ENCODE measurements around the gene PAK6. TPM values are rescaled to one million over a fixed set of nuclear protein-coding genes. Genes with fewer than 3 reads are reported as not detected.

PAK6 gene
- total and polyA plus RNA-seq, 4 donors: 0.05 to 0.17 (median 0.10) TPM

GRCh38 chr15:40250304-40250656, 11.4 kb downstream of the PAK6 start:
- Histone ChIP-seq H3K36me3 (ENCODE audit: control insufficient read depth in 4 of 4, insufficient read depth in 3 of 4, low read depth in 1 of 4, low read length in 3 of 4) (no peaks in the 10 kb centered on the region), H3K9me3 (ENCODE audit: control insufficient read depth in 4 of 4, low read length in 3 of 4) (no peaks in the 10 kb centered on the region), H3K9ac (ENCODE audit: low read depth in 1 of 2, low read length in 2 of 2) (no peak overlapping the region), H3K4me3 (ENCODE audit: low read depth in 1 of 3, low read length in 3 of 3) (no peak overlapping the region), H3K27me3 (ENCODE audit: control insufficient read depth in 4 of 4, insufficient read depth in 4 of 4, low read length in 3 of 4) (peaks cover 0 to 4% (median under 1%) of the 10 kb centered on the region in 4 donors), H3K27ac (ENCODE audit: low read depth in 1 of 2, low read length in 2 of 2) (no peak overlapping the region), H3K4me1 (ENCODE audit: control insufficient read depth in 4 of 4, insufficient read depth in 4 of 4, low read length in 3 of 4) (peaks cover 9 to 13% (median 11%) of the 10 kb centered on the region in 4 donors)
- no peak for TF ChIP-seq ATF3 (IDR thresholded peaks at IDR 0.05)
- no peak for TF ChIP-seq FOXA1 (IDR thresholded peaks at IDR 0.05)
- TF ChIP-seq, protein P1, sequence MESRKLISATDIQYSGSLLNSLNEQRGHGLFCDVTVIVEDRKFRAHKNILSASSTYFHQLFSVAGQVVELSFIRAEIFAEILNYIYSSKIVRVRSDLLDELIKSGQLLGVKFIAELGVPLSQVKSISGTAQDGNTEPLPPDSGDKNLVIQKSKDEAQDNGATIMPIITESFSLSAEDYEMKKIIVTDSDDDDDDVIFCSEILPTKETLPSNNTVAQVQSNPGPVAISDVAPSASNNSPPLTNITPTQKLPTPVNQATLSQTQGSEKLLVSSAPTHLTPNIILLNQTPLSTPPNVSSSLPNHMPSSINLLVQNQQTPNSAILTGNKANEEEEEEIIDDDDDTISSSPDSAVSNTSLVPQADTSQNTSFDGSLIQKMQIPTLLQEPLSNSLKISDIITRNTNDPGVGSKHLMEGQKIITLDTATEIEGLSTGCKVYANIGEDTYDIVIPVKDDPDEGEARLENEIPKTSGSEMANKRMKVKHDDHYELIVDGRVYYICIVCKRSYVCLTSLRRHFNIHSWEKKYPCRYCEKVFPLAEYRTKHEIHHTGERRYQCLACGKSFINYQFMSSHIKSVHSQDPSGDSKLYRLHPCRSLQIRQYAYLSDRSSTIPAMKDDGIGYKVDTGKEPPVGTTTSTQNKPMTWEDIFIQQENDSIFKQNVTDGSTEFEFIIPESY (IDR thresholded peaks at IDR 0.05): no peak
- TF ChIP-seq EGR1 (IDR thresholded peaks at IDR 0.05; ENCODE audit: low read depth in 2 of 2): no peak
- TF ChIP-seq FOXA2 (IDR thresholded peaks at IDR 0.05): no peak
- TF ChIP-seq RAD21 (IDR thresholded peaks at IDR 0.05): no peak
- no peak for TF ChIP-seq JUND (IDR thresholded peaks at IDR 0.05)
- no peak for TF ChIP-seq NR2F2 (IDR thresholded peaks at IDR 0.05)
- no peak for TF ChIP-seq SP1 (IDR thresholded peaks at IDR 0.05)
- DNase-seq (ENCODE audit: low spot score): no peak
- WGBS: 94% methylated on average over 8 of the region's 8 CpGs

DNA sequence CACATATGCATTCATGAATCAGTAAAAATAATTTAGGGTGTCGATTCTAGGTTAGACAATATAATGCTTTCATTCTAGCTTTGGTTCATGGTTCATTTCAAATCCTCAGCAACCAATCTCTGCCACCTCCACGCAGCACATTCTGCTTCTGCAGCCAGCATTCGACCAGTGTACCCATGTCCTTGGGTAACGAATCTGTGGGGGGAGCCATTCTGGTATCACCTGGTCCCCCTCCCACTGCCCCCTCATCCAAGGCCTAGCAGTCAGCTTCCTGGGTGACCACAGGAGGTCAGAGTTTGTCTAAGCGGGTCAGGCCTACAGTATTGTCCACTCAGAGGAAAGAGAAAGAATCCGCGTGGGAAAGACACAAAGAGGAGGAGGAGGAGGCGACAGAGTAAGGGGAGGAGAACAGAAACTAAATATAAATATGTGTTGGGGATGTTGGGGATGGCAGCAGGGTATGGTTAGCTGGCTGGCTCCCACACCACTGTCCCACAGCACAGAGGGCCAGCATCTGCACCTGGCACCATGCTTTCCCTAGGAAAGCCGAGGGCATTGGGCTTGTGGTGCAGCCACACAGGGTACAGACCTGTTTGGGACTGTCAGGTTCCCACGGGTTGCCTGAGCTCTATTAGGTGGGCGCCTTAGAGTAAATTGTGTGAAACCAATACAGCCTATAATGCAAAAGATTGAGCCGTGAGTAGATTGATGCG, 12.1 kb downstream of the PAK6 start:
- Histone ChIP-seq H3K27ac (ENCODE audit: low read depth in 1 of 2, low read length in 2 of 2) (no peak overlapping the region), H3K4me1 (ENCODE audit: control insufficient read depth in 4 of 4, insufficient read depth in 4 of 4, low read length in 3 of 4) (peaks cover 9 to 13% (median 11%) of the 10 kb centered on the region in 4 donors), H3K4me3 (ENCODE audit: low read depth in 1 of 3, low read length in 3 of 3) (no peak overlapping the region), H3K9ac (ENCODE audit: low read depth in 1 of 2, low read length in 2 of 2) (no peak overlapping the region), H3K36me3 (ENCODE audit: control insufficient read depth in 4 of 4, insufficient read depth in 3 of 4, low read depth in 1 of 4, low read length in 3 of 4) (no peaks in the 10 kb centered on the region), H3K9me3 (ENCODE audit: control insufficient read depth in 4 of 4, low read length in 3 of 4) (no peaks in the 10 kb centered on the region), H3K27me3 (ENCODE audit: control insufficient read depth in 4 of 4, insufficient read depth in 4 of 4, low read length in 3 of 4) (peaks cover 0 to 4% (median under 1%) of the 10 kb centered on the region in 4 donors)
- TF ChIP-seq, protein P2, sequence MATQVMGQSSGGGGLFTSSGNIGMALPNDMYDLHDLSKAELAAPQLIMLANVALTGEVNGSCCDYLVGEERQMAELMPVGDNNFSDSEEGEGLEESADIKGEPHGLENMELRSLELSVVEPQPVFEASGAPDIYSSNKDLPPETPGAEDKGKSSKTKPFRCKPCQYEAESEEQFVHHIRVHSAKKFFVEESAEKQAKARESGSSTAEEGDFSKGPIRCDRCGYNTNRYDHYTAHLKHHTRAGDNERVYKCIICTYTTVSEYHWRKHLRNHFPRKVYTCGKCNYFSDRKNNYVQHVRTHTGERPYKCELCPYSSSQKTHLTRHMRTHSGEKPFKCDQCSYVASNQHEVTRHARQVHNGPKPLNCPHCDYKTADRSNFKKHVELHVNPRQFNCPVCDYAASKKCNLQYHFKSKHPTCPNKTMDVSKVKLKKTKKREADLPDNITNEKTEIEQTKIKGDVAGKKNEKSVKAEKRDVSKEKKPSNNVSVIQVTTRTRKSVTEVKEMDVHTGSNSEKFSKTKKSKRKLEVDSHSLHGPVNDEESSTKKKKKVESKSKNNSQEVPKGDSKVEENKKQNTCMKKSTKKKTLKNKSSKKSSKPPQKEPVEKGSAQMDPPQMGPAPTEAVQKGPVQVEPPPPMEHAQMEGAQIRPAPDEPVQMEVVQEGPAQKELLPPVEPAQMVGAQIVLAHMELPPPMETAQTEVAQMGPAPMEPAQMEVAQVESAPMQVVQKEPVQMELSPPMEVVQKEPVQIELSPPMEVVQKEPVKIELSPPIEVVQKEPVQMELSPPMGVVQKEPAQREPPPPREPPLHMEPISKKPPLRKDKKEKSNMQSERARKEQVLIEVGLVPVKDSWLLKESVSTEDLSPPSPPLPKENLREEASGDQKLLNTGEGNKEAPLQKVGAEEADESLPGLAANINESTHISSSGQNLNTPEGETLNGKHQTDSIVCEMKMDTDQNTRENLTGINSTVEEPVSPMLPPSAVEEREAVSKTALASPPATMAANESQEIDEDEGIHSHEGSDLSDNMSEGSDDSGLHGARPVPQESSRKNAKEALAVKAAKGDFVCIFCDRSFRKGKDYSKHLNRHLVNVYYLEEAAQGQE (IDR thresholded peaks at IDR 0.05): no peak
- TF ChIP-seq JUND (IDR thresholded peaks at IDR 0.05): no peak
- no peak for TF ChIP-seq HNF4G (IDR thresholded peaks at IDR 0.05)
- TF ChIP-seq TAF1 (conservative IDR thresholded peaks at IDR 0.05): no peak
- WGBS: 95% methylated on average over 13 of the region's 13 CpGs
- no peak for DNase-seq (ENCODE audit: low spot score)

Measured in liver (tissue), 9 donors.